HUDEP-2 (cell line): ENCODE results near the gene CAMK2D.
A peak's percentile ranks its signal among the peaks of the same experiment; 100 is the strongest.

ENCODE experiments used
- DNase-seq, 76 experiments: peaks; one replicate each; lab custom pipeline; 2025; ENCODE audit not compliant: unreplicated experiment in 76 of 76; lab: John Stamatoyannopoulos, UW

Gene CAMK2D

GRCh38 chr4:113576947-113577678 lies 184.4 kb downstream of the CAMK2D start:
- no peak for DNase-seq

DNA sequence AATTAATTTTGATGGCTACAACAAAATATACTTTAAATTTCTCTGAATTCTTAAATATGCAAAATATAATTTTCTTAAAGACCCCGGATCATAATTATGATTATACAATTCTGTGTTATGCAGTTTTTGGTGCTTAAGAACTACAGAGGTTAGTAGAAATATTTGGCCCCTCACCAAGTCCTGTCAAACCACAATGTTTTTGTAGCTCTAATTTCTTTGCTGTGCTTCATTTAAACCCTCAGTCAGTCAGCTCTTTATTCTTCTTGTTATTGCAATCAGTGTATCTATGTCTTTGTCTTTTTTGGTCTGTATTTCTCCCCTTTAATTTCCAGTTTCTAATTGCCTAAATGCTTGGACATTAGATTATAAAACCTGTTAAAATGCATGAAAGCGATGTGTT lies 186.1 kb downstream of the CAMK2D start:
- no peak for DNase-seq

DNA sequence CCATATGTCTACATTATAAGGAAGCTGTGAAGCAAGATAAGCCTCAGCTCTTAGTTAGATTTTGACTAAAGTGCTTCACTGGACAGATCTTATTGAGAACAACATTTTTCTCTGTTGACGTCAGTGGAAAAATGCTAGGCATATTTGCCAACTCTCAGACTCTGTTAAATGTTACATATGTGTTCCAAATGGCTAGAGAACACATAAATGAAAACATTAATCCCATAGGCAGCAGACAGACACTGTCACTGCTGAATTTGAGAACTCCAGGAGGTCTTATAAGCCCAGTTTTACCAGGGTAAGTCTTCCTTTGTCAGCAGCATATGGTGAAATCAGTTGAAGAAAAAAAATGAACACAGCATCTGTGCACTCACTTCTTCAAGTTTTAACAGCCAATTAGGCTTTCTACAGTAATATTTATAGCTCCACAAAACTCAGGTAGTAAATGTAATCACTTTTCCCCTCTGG lies 186.9 kb downstream of the CAMK2D start:
- no peak for DNase-seq

DNA sequence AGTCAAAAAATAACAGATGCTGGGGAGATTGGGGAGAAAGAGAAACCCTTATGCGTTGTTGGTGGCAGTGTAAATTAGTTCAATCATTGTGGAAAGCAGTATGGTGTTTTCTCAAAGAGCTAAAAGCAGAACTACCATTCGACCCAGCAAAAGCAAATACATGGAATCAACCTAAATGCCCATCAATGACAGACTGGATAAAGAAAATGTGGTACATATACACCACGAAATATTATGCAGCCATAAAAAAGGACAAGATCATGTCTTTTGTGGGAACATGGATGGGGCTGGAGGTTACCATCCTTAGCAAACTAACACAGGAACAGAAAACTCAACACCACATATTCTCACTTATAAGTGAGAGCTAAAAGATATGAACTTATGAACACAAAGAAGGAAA lies 188.9 kb downstream of the CAMK2D start:
- no peak for DNase-seq

- DNase-seq = no peak
Measured at GRCh38 chr4:113566015-113566795, 195.3 kb downstream of the CAMK2D start.

DNA sequence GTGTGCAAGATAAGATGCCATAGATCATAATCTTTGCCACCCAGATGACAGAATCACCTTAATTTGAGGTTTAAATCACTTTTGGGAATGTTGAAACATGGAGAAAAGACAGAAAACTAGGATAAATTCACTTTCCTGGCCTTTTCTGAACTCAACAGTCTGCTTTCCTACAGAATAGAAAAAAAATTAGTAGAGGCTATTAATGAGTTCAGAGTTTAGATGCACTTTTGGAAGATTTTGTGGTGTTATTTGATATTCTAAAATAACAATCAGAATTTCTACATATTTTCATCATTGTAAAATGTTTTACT lies 195.9 kb downstream of the CAMK2D start:
- no peak for DNase-seq

- DNase-seq = no peak
Measured at GRCh38 chr4:113564493-113564892, 197.0 kb downstream of the CAMK2D start.

GRCh38 chr4:113563691-113564378 lies 197.7 kb downstream of the CAMK2D start:
- no peak for DNase-seq

- no peak for DNase-seq
Measured at GRCh38 chr4:113561758-113562157, 199.8 kb downstream of the CAMK2D start.

DNA sequence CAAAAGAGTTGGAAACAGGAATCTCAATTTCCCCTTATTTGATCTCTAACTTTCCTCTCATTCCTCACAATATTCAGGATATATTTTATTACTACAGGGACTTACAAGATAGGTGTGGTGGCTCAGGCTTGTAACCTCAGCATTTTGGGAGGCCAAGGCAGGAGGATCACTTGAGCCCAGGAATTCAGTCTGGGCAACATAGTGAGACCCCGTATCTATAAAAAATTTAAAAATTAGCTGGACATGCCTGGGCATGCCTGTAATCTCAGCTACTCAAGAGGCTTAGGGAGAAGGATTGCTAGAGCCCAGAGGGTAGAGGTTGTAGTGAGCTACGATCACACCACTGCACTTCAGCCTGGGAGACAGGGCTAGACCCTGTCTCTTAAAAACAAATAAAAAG lies 200.4 kb downstream of the CAMK2D start:
- no peak for DNase-seq

- DNase-seq = no peak
Measured at GRCh38 chr4:113560579-113560978, 201.0 kb downstream of the CAMK2D start.

DNA sequence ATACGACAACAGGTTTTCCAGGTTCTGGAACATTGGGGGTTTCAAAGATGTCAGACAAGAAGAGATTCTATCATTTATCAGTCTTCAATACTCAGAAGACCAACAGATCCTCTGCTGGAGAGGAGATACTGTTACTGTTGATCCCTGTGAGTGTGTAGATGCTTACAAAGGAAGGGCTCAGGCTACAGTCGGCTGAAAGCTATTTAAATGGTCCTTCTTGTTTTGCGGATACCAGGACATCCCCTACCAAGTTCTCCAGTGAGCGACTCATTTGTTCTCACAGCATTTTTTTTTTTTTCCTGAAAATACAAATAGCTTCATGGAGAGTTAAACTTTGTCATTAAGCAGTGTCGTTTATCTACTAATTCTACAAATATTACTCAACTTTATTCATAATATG lies 201.6 kb downstream of the CAMK2D start:
- DNase-seq = no peak

GRCh38 chr4:113556382-113557134 lies 205.0 kb downstream of the CAMK2D start:
- no peak for DNase-seq

DNA sequence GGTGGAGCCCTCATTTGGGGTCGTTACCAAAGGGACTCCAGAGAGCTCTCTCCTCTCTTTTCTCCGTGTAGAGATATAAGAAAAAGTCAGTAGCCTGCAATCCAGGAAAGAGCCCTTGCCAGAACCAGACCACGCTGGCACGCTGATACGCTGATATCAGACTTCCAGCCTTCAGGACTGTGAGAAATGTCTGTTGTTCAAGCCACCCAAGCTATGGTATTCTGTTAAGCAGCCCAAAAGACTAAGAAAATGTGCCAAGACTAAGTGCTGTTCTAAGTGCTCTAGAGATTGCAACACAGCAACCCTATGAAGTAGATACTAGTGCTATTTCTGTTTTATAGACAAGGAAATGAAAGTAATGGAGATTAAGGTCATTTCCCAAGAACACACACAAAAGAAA lies 205.7 kb downstream of the CAMK2D start:
- no peak for DNase-seq

GRCh38 chr4:113553082-113553481 lies 208.5 kb downstream of the CAMK2D start:
- no peak for DNase-seq

DNA sequence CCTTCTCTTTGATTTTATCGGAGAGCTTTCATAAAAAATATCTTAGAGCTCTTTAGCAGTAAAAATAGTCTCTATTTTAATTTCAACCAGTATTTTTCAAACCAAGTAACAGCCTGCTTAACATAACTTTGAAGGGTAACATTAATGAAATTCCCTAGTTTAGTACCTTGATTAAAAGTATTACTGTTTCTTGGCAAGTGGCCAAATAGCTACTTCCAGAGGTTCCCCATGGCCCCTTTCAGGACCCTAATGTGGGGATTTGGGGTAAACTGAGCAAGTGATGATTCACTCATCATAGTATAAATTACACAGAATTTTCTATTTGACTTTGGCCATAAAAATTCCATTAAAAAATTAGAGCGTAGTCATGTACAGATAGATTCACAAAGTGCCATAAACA lies 211.0 kb downstream of the CAMK2D start:
- DNase-seq = no peak

DNA sequence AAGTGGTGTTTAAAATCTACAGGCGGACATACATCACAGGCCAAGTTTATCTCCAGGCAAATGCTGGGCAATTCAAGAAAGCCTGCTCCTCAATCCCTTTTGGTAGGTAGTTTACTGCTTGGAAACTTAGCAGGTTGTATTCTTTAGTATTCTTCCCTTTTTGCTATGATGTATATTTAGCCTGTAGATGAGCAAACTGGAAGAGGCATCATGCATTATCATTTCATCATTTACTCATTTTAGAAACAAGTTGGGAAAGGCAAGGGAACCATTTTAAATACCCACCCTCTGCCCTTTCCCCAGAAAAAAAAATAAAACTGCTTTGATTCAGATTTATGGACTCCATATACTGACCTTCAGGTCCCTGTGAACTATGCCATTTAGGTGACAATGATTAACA lies 213.2 kb downstream of the CAMK2D start:
- DNase-seq = no peak

GRCh38 chr4:113547487-113548042 lies 214.0 kb downstream of the CAMK2D start:
- peak in 73 of 76 experiments; percentile 1 to 87 (median 58) for DNase-seq

GRCh38 chr4:113541933-113542332 lies 219.6 kb downstream of the CAMK2D start:
- no peak for DNase-seq

DNA sequence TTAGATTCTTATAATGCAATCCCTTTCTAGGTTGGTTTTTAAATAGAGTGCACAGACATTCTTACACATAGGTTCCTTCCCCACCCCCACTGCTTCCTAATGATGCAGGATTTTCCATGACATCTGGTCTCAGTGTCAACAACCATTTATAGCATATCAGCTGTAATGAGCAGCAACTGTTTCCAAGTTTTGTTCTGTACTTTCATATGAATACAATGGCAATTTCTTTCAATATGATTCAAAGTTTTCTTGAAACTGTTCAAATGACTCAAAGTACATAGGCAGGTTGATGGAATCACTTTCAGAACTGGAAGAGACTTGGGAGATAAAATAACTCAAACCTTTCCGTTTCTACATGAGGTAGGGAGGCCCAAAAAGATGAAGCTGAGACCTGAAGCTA lies 220.7 kb downstream of the CAMK2D start:
- DNase-seq = no peak

- DNase-seq = no peak
Measured at GRCh38 chr4:113539408-113539807, 222.1 kb downstream of the CAMK2D start.
